IPS-NIHi7 (cell line): Measurements from ENCODE around the gene PDCD7.
"Not testable (repeated sequence)": the region's sequence is repeated elsewhere in the genome, so short reads cannot be mapped to it uniquely, and the experiment has no call there.

ENCODE experiments used
- DNase-seq: peaks from one replicate; pipeline ENCODE4 v3.0.0; 2012; ENCODE audit warnings: mixed read lengths; ENCODE audit errors: extremely low spot score

PDCD7 gene

DNA sequence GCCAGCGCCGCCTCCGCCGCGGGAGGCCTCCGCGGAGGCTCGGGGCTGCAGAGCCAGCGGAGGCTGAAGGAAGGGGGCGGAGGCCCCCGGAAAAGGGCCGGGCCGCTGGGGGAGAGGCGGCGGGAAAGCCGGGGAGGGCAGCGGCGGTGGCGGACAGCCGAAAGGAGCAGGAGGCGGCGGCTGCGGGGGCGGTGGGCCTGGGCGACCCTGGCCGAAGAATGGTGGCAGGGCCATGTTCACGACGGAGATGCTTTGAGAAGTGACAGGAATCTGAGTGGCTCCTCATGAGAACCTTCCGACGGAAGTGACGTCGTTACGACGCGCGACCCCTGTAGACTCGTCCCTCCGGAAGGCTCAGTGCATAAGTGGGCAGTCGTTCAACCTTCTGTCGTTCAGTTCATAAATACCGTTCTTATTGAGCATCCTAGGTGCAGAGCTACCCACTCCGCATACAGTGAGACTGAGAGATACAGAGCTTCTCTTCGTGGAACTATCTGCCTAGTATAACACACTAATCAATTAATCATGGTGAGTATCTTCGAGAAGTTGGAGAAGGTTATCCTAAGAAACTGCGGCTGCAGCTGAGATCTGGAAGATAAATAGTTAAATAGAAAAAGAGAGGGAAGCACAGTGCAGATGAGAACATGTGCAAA is at the start of gene PDCD7:
Gene PDCD7 (minus strand): TSS at position 261 of the 653 bp plus-strand sequence. CDS start 27 bp downstream, at position 234.
- peak; percentile 94 for DNase-seq

- DNase-seq: no peak
Measured at GRCh38 chr15:65182538-65182937, 48.9 kb upstream of the PDCD7 start.

DNA sequence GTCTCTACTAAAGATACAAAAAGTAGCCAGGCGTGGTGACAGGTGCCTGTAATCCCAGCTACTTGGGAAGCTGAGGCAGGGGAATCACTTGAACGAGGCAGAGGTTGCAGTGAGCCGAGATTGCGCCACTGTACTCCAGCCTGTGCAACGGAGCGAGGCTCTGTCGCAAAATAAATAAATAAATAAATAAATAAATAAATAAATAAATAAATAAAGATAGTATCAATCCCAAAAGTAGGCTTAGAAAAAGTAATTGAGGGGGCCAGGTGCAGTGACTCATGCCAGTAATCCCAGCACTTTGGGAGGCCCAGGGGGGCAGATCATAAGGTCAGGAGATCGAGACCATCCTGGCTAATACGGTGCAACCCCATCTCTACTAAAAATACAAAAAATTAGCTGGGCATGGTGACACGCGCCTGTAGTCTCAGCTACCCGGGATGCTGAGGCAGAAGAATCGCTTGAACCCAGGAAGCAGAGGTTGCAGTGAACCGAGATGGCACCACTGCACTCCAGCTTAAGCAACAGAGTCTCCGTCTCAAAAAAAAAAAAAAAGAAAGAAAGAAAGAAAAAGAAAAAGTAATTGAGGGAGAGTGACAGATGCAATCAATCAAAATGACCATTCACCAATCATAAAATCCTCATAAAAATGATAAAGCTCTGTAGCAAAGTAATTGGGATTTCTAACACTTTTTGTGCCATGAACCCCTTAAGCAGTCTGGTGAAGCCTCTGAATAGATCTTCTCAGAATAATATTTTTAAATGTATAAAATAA is 48.2 kb upstream of the PDCD7 start:
- DNase-seq: not testable (repeated sequence)

GRCh38 chr15:65180167-65180566 is 46.6 kb upstream of the PDCD7 start:
- DNase-seq: no peak

GRCh38 chr15:65177901-65178300 is 44.3 kb upstream of the PDCD7 start:
- DNase-seq: no peak

DNA sequence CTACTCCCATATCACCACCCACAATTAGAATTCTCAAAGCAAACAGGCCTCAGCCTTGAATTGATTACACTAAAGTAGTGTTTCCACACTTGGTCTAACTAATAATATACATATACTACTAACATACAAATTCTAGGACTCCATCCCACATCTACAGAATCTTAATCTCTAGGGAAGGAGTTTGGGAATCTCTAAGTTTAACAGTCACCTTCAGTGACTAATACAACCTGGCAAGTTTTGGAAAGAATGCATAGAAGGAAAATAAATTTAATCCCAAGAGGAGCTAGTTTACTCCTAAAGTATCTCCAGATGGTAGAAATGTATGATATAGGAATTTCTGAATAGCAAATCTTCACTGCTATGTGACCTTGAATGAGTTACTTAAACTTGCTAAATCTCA is 42.4 kb upstream of the PDCD7 start:
- no peak for DNase-seq

DNA sequence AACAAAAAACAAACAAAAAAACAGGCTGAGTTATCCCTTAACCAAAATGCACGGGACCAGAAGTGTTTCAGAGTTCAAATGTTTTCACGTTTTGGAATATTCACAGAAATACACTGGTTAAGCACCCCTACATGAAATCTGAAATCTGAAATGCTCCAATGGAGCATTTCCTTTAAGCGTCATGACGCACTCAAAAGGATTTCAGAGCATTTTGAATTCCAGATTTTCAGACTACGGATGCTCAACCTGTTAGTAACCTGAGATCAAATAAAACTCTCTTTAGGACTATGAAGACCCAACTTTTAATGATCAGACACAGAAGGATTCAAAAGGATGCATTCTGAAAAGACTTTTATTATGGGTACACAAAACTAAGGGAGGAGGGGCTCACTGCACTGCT is 41.9 kb upstream of the PDCD7 start:
- no peak for DNase-seq

GRCh38 chr15:65174509-65174908 is 40.9 kb upstream of the PDCD7 start:
- DNase-seq: no peak

- DNase-seq: no peak
Measured at GRCh38 chr15:65172531-65172930, 38.9 kb upstream of the PDCD7 start.

GRCh38 chr15:65171428-65171827 is 37.8 kb upstream of the PDCD7 start:
- DNase-seq: no peak

DNA sequence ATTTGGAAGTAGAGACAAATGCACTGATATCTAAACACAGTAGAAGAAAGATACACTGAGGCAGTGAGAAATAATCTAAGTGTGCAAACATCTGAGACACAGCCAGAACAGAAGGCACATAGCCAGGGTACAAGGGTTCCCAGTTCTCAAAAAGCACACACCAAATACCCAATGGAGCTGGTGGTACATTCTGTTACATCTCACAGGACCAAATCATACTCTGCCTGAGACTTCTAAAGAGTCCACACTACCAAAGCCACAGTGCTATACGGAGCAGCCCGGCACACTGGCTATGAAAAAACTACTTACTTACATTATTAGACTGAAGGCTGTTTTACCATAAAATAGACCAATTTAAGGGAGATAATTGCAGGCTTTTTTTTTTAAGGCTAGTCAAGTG is 32.3 kb upstream of the PDCD7 start:
- no peak for DNase-seq

- DNase-seq: no peak
Measured at GRCh38 chr15:65164139-65164538, 30.5 kb upstream of the PDCD7 start.

- DNase-seq: no peak
Measured at GRCh38 chr15:65163041-65163440, 29.4 kb upstream of the PDCD7 start.

- no peak for DNase-seq
Measured at GRCh38 chr15:65156692-65157091, 23.1 kb upstream of the PDCD7 start.

- no peak for DNase-seq
Measured at GRCh38 chr15:65154720-65155119, 21.1 kb upstream of the PDCD7 start.

- no peak for DNase-seq
Measured at GRCh38 chr15:65147902-65148301, 14.3 kb upstream of the PDCD7 start.

GRCh38 chr15:65146438-65146837 is 12.8 kb upstream of the PDCD7 start:
- DNase-seq: no peak

GRCh38 chr15:65138631-65139030 is 5.0 kb upstream of the PDCD7 start:
- not testable (repeated sequence) for DNase-seq

DNA sequence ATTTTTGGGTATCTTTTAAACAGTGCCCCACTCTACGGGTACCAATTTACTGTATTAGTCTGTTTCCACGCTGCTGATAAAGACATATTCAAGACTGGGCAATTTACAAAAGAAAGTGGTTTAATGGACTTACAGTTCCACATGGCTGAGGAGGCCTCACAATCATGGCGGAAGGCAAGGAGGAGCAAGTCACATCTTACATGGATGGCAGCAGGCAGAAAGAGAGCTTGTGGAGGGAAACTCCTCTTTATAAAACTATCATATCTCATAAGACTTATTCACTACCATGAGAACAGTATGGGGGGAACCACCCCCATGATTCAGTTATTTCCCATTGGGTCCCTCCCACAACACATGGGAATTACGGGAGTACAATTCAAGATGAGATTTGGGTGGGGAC is 4.3 kb upstream of the PDCD7 start:
- not testable (repeated sequence) for DNase-seq

GRCh38 chr15:65137089-65137488 is 3.5 kb upstream of the PDCD7 start:
- not testable (repeated sequence) for DNase-seq

DNA sequence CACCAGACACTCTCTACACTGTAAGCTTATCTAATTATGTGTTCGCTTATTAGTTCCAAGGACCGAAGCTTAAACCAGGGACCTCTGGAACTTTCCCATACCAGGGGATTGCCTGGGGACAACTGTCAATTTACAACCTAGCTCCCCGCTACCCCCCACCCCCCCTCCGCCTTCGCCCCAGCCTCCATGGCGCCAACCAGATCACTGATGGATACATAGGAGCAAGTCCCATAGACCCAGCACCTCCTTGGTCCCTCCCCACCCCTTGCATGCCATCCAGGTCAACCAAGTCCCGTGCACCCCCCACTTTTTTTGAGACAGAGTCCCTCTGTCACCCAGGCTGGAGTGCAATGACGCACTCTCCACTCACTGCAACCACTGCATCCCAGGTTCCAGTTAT is 930 bp upstream of the PDCD7 start:
- DNase-seq: no peak

GRCh38 chr15:65132878-65133547 is 595 bp downstream of the PDCD7 start:
- DNase-seq: peak; percentile 73

GRCh38 chr15:65130941-65131340 is 2.7 kb downstream of the PDCD7 start:
- DNase-seq: no peak
